Heart left ventricle (tissue), 13 donors: ENCODE measurements around the gene CCDC85C.

ENCODE experiments used
- CTCF ChIP-seq, 12 donors: fragments of 200-600 bp; sonication (generic) in 4 of 12; IDR thresholded peaks; one replicate each; pipeline versions ENCODE4 v1.5.0 to v1.8.0; 2018 to 2022; ENCODE audit warnings: antibody characterized with exemption in 12 of 12, mild to moderate bottlenecking in 5 of 12
- POLR2A ChIP-seq, 2 donors: fragments of 450-650 bp; IDR thresholded peaks; one replicate each; pipeline ENCODE4 v1.6.1; 2017; ENCODE audit warnings: antibody characterized with exemption in 2 of 2, mild to moderate bottlenecking in 2 of 2, moderate library complexity in 2 of 2
- donor health status: ischemic (EF 13 %, LVEDD 7.1; RV severe dilation, severe dysfunction).
- donor health status: DM: no; HTN: yes; CAD: no.
- donor health status: DM: no; HTN: no; CAD: no.
- donor health status: ischemic (EF 25% LVEDD 6.9; RV normal size, moderate dysfunction).
- donor health status: ischemic (EF 25% LVEDD 5.7; RV mildly dilated, moderate dysfunction).
- donor health status: ischemic (EF 35%, LVEDD 5.7; RV mildly dilated, moderate dysfunction).
- donor health status: nonischemic (EF 11% LVEDD 7.7; RV severe dilation, severe dysfunction).
- donor health status: DM: yes; HTN: yes; CAD: no.
- donor health status: PGD.
- donor health status: ischemic (EF 29% LVEDD 5.4; RV normal size, mild dysfunction).
- donor health status: nonischemic (EF 23%, LVEDD 6.1; RV moderate dilation, normal function).

- no peak for TF ChIP-seq CTCF (IDR thresholded peaks at IDR 0.05)
- no peak for TF ChIP-seq POLR2A (IDR thresholded peaks at IDR 0.05)
These were observed 61.4 kb downstream of the CCDC85C start for GRCh38 chr14:99542566-99542965.
